ENCODE data around the gene SMURF2. TPM values are rescaled to one million over a fixed set of nuclear protein-coding genes. Genes with fewer than 3 reads are reported as not detected.

The SMURF2 gene
- total RNA-seq, 4 donors from 2014 or later: 18.2 to 28.0 (median 21.3) TPM

GRCh38 chr17:64506576-64507412, 155.3 kb downstream of the SMURF2 start, which contains the start of gene CEP95:
Gene CEP95, plus strand, starts transcription at chr17:64506977. Its CDS starts 121 bp downstream, at chr17:64507098.
- DNase-seq (ENCODE audit: low spot score in 2 of 2): peak; percentile 93 to 96
- Histone ChIP-seq H3K36me3 (peaks cover 12 to 55% (median 39%) of the 10 kb centered on the region in 3 donors), H3K9me3 (no peaks in the 10 kb centered on the region), H3K4me1 (peaks cover 0 to 59% (median 45%) of the 10 kb centered on the region in 4 donors), H3K27me3 (no peaks in the 10 kb centered on the region), H3K27ac (peak within 1 kb of the TSS; percentile 96 to 100 (median 100)), H3K4me3 (peak within 1 kb of the TSS; percentile 82 to 99 (median 86))
- WGBS, 2 donors: 1% methylated on average over 62 to 77 of the region's 77 CpGs
- TF ChIP-seq CTCF (IDR thresholded peaks at IDR 0.05) (peak in 2 of 5 experiments; percentile 3 to 34), POLR2A (IDR thresholded peaks at IDR 0.05) (peak; percentile 82 to 88), EP300 (IDR thresholded peaks at IDR 0.05) (peak; percentile 73 to 92)

GRCh38 chr17:64506201-64506575, 155.9 kb downstream of the SMURF2 start, which contains the start of gene DDX5:
Gene DDX5, minus strand, starts transcription at chr17:64506289. Its CDS starts 170 bp downstream, at chr17:64506119.
- peaks cover 12 to 55% (median 39%) of the 10 kb centered on the region in 3 donors for H3K36me3 ChIP-seq
- peak; percentile 93 to 95 for DNase-seq (ENCODE audit: low spot score in 2 of 2)
- peak within 1 kb of the TSS; percentile 82 to 99 (median 86) for H3K4me3 ChIP-seq
- TF ChIP-seq CTCF (IDR thresholded peaks at IDR 0.05): no peak
- TF ChIP-seq EP300 (IDR thresholded peaks at IDR 0.05): peak in 1 of 2 donors; percentile 99
- peak; percentile 93 to 97 for TF ChIP-seq POLR2A (IDR thresholded peaks at IDR 0.05)
- no peaks in the 10 kb centered on the region for H3K9me3 ChIP-seq
- H3K27ac ChIP-seq: peak within 1 kb of the TSS; percentile 96 to 100 (median 100)
- WGBS, 2 donors: 1% methylated on average over 28 to 29 of the region's 31 CpGs
- peaks cover 0 to 65% (median 45%) of the 10 kb centered on the region in 4 donors for H3K4me1 ChIP-seq
- H3K27me3 ChIP-seq: no peaks in the 10 kb centered on the region

- H3K27me3 ChIP-seq: no peaks in the 10 kb centered on the region
- peaks cover 0 to 71% (median 45%) of the 10 kb centered on the region in 4 donors for H3K4me1 ChIP-seq
Measured at GRCh38 chr17:64505340-64506200, 156.5 kb downstream of the SMURF2 start.

GRCh38 chr17:64504769-64505339, 157.3 kb downstream of the SMURF2 start:
- peaks cover 15 to 55% (median 43%) of the 10 kb centered on the region in 3 donors for H3K36me3 ChIP-seq

More at GRCh38 chr17:64505340-64506200, 156.5 kb downstream of the SMURF2 start:
- TF ChIP-seq CTCF (IDR thresholded peaks at IDR 0.05): peak in 1 of 5 experiments; percentile 57
- TF ChIP-seq POLR2A (IDR thresholded peaks at IDR 0.05): peak; percentile 47 to 77
- TF ChIP-seq EP300 (IDR thresholded peaks at IDR 0.05): peak; percentile 68 to 97
- peak; percentile 86 to 87 for DNase-seq (ENCODE audit: low spot score in 2 of 2)
- peaks cover 15 to 55% (median 41%) of the 10 kb centered on the region in 3 donors for H3K36me3 ChIP-seq
- peak overlapping the region; percentile 96 to 100 (median 100) for H3K27ac ChIP-seq
- H3K9me3 ChIP-seq: no peaks in the 10 kb centered on the region
- 0% methylated on average over 63 to 76 of the region's 76 CpGs for WGBS, 2 donors
- H3K4me3 ChIP-seq: peak overlapping the region; percentile 82 to 99 (median 86)

More at GRCh38 chr17:64504769-64505339, 157.3 kb downstream of the SMURF2 start:
- Histone ChIP-seq H3K4me1 (peaks cover 0 to 73% (median 46%) of the 10 kb centered on the region in 4 donors), H3K9me3 (no peaks in the 10 kb centered on the region), H3K27ac (peak overlapping the region; percentile 96 to 100 (median 100)), H3K4me3 (peak overlapping the region; percentile 82 to 99 (median 86)), H3K27me3 (no peaks in the 10 kb centered on the region)
- no peak for TF ChIP-seq POLR2A (IDR thresholded peaks at IDR 0.05)
- TF ChIP-seq EP300 (IDR thresholded peaks at IDR 0.05): no peak
- TF ChIP-seq CTCF (IDR thresholded peaks at IDR 0.05): no peak
- WGBS, 2 donors: 0 to 1% methylated on average over 13 of the region's 13 CpGs
- DNase-seq (ENCODE audit: low spot score in 2 of 2): no peak
